Urinary bladder (tissue), 4 donors: ENCODE data around the gene NECTIN1. TPM values are rescaled to one million over a fixed set of nuclear protein-coding genes. Genes with fewer than 3 reads are reported as not detected.

Experiments used
- DNase-seq: peaks from one replicate; pipeline ENCODE4 v3.0.0-alpha.2; 2015; ENCODE audit errors: extremely low spot score
- H3K27ac ChIP-seq: one replicate; pipeline ENCODE4 v1.5.1; 2013; ENCODE audit warnings: low read depth, mild to moderate bottlenecking, moderate library complexity
- H3K36me3 ChIP-seq: one replicate; pipeline ENCODE4 v1.6.1; 2013; ENCODE audit warnings: mild to moderate bottlenecking, moderate library complexity; ENCODE audit not compliant: insufficient read depth
- H3K4me1 ChIP-seq: one replicate; pipeline ENCODE4 v1.6.1; 2013; ENCODE audit warnings: mild to moderate bottlenecking, moderate library complexity; ENCODE audit not compliant: insufficient read depth
- H3K4me3 ChIP-seq: one replicate; pipeline ENCODE4 v1.5.1; 2013; ENCODE audit warnings: low read depth, low read length
- whole genome bisulfite sequencing: extraction: QIAGEN DNeasy Blood & Tissue Kit; methylation state at CpG from one replicate; pipeline ENCODE4 v1.1.7; 2013; 5-methylcytosine and 5-hydroxymethylcytosine counted together
- polyA plus RNA-seq: library from polyadenylated mRNA; stranded (reverse); fragments of 200-250 nt; gene quantifications from one replicate; pipeline ENCODE4 v1.2.3, GENCODE V29; 2013
- small RNA-seq: library from RNA; depleted of rRNA; stranded (forward); fragments of <200 nt; gene quantifications from one replicate; pipeline ENCODE3, GENCODE V24; 2014
- total RNA-seq: library from RNA; depleted of rRNA; stranded (reverse); fragments of >200 nt; gene quantifications from one replicate; pipeline ENCODE4 v1.2.3, GENCODE V29; 2014
- donor health status: healthy with polysubstance abuse.
- donor health status: healthy.

NECTIN1 gene
- total and polyA plus RNA-seq, 2 donors, result 17.6 to 18.1 TPM

- no peak for DNase-seq
- Histone ChIP-seq H3K4me1 (no peaks in the 10 kb centered on the region), H3K27ac (no peak overlapping the region), H3K4me3 (no peak overlapping the region), H3K36me3 (no peaks in the 10 kb centered on the region)
- WGBS, result 69% methylated on average over 5 of the region's 5 CpGs
These were observed 137.1 kb downstream of the NECTIN1 start for GRCh38 chr11:119591836-119592310.

- H3K36me3 ChIP-seq, result no peaks in the 10 kb centered on the region
- 91% methylated on average over 4 of the region's 4 CpGs for WGBS
- DNase-seq, result no peak
- no peak overlapping the region for H3K27ac ChIP-seq
- no peaks in the 10 kb centered on the region for H3K4me1 ChIP-seq
- no peak overlapping the region for H3K4me3 ChIP-seq
These were observed 138.2 kb downstream of the NECTIN1 start for GRCh38 chr11:119590651-119591351.

- Histone ChIP-seq H3K27ac (no peak overlapping the region), H3K36me3 (no peaks in the 10 kb centered on the region), H3K4me1 (no peaks in the 10 kb centered on the region), H3K4me3 (no peak overlapping the region)
- DNase-seq, result no peak
These were observed 140.0 kb downstream of the NECTIN1 start for GRCh38 chr11:119589001-119589400.

Small RNA genes within 50 kb of the gene (small RNA-seq; reads per million reads assigned to genes)
- not detected for gene RNU6-1123P
